ENCODE data around the gene SLC18A3.

Gene SLC18A3

GRCh38 chr10:49610114-49610457 lies at the start of gene SLC18A3:
Gene SLC18A3 (plus strand): TSS chr10:49610310. CDS start chr10:49610741, 431 bp downstream.
- H3K27me3 ChIP-seq (replicated peaks) = peaks cover 72% of the 10 kb centered on the region
- no peak within 1 kb of the TSS for H3K27ac ChIP-seq
- in situ Hi-C loops (cut with HindIII; ENCODE audit: low pct_ligation_motif_present, low sequenced_read_pairs) = no loop called here
- peak within 1 kb of the TSS; percentile 3 for H3K4me3 ChIP-seq (ENCODE audit: low read depth, low read length)
- DNase-seq = no peak
- no peak for TF ChIP-seq CTCF (IDR thresholded peaks at IDR 0.05; ENCODE audit: low read depth, low read length, missing control alignments)
- no peaks in the 10 kb centered on the region for H3K36me3 ChIP-seq (replicated peaks)

GRCh38 chr10:49560526-49560925 lies 49.6 kb upstream of the SLC18A3 start:
- H3K27me3 ChIP-seq (replicated peaks) = no peaks in the 10 kb centered on the region
- H3K4me3 ChIP-seq (ENCODE audit: low read depth, low read length) = no peak overlapping the region
- no peak for DNase-seq
- in situ Hi-C loops (cut with HindIII; ENCODE audit: low pct_ligation_motif_present, low sequenced_read_pairs) = no loop called here
- H3K27ac ChIP-seq = no peak overlapping the region
- no peak for TF ChIP-seq CTCF (IDR thresholded peaks at IDR 0.05; ENCODE audit: low read depth, low read length, missing control alignments)
- H3K36me3 ChIP-seq (replicated peaks) = no peaks in the 10 kb centered on the region

- Histone ChIP-seq H3K36me3 (replicated peaks) (no peaks in the 10 kb centered on the region), H3K4me3 (ENCODE audit: low read depth, low read length) (no peak overlapping the region), H3K27me3 (replicated peaks) (no peaks in the 10 kb centered on the region), H3K27ac (peak overlapping the region; percentile 15)
- DNase-seq = peak; percentile 55
- TF ChIP-seq CTCF (IDR thresholded peaks at IDR 0.05; ENCODE audit: low read depth, low read length, missing control alignments) = no peak
- in situ Hi-C loops (cut with HindIII; ENCODE audit: low pct_ligation_motif_present, low sequenced_read_pairs) = no loop called here
These were observed 47.2 kb upstream of the SLC18A3 start for GRCh38 chr10:49562893-49563292.

- Histone ChIP-seq H3K36me3 (replicated peaks) (no peaks in the 10 kb centered on the region), H3K4me3 (ENCODE audit: low read depth, low read length) (no peak overlapping the region), H3K27ac (no peak overlapping the region), H3K27me3 (replicated peaks) (no peaks in the 10 kb centered on the region)
- TF ChIP-seq CTCF (IDR thresholded peaks at IDR 0.05; ENCODE audit: low read depth, low read length, missing control alignments) = no peak
- in situ Hi-C loops (cut with HindIII; ENCODE audit: low pct_ligation_motif_present, low sequenced_read_pairs) = no loop called here
- no peak for DNase-seq
These were observed 45.6 kb upstream of the SLC18A3 start for GRCh38 chr10:49564461-49565009.

- Histone ChIP-seq H3K27ac (no peak overlapping the region), H3K36me3 (replicated peaks) (no peaks in the 10 kb centered on the region), H3K4me3 (ENCODE audit: low read depth, low read length) (no peak overlapping the region), H3K27me3 (replicated peaks) (no peaks in the 10 kb centered on the region)
- in situ Hi-C loops (cut with HindIII; ENCODE audit: low pct_ligation_motif_present, low sequenced_read_pairs) = no loop called here
- no peak for DNase-seq
- no peak for TF ChIP-seq CTCF (IDR thresholded peaks at IDR 0.05; ENCODE audit: low read depth, low read length, missing control alignments)
These were observed 42.3 kb upstream of the SLC18A3 start for GRCh38 chr10:49567810-49568209.

GRCh38 chr10:49568235-49568634 lies 41.9 kb upstream of the SLC18A3 start:
- no peak overlapping the region for H3K4me3 ChIP-seq (ENCODE audit: low read depth, low read length)
- peak overlapping the region; percentile 23 for H3K27ac ChIP-seq
- peak; percentile 31 for DNase-seq
- no peaks in the 10 kb centered on the region for H3K27me3 ChIP-seq (replicated peaks)
- in situ Hi-C loops (cut with HindIII; ENCODE audit: low pct_ligation_motif_present, low sequenced_read_pairs) = no loop called here
- no peaks in the 10 kb centered on the region for H3K36me3 ChIP-seq (replicated peaks)
- TF ChIP-seq CTCF (IDR thresholded peaks at IDR 0.05; ENCODE audit: low read depth, low read length, missing control alignments) = no peak

All from brain microvascular endothelial cell (primary cell).